ENCODE data around the gene HUS1B.

HUS1B gene

GRCh38 chr6:626236-626635, 30.7 kb downstream of the HUS1B start:
- no peak overlapping the region for H3K4me3 ChIP-seq (replicated peaks; ENCODE audit: low read depth, low read length)
- DNase-seq (ENCODE audit: low read depth), result no peak

GRCh38 chr6:624979-625378, 31.9 kb downstream of the HUS1B start:
- peak; percentile 11 for TF ChIP-seq CTCF (IDR thresholded peaks at IDR 0.05; ENCODE audit: low read length, missing control alignments)
- H3K4me3 ChIP-seq (replicated peaks; ENCODE audit: low read depth, low read length), result no peak overlapping the region
- DNase-seq (ENCODE audit: low read depth), result peak; percentile 44

More at GRCh38 chr6:626236-626635, 30.7 kb downstream of the HUS1B start:
- TF ChIP-seq CTCF (IDR thresholded peaks at IDR 0.05; ENCODE audit: low read length, missing control alignments), result no peak

- no peak for TF ChIP-seq CTCF (IDR thresholded peaks at IDR 0.05; ENCODE audit: low read length, missing control alignments)
- DNase-seq (ENCODE audit: low read depth), result no peak
- no peak overlapping the region for H3K4me3 ChIP-seq (replicated peaks; ENCODE audit: low read depth, low read length)
Observed at GRCh38 chr6:622462-622861, 34.4 kb downstream of the HUS1B start.

GRCh38 chr6:621931-622330, 35.0 kb downstream of the HUS1B start:
- no peak overlapping the region for H3K4me3 ChIP-seq (replicated peaks; ENCODE audit: low read depth, low read length)
- DNase-seq (ENCODE audit: low read depth), result no peak
- TF ChIP-seq CTCF (IDR thresholded peaks at IDR 0.05; ENCODE audit: low read length, missing control alignments), result no peak

GRCh38 chr6:620950-621349, 36.0 kb downstream of the HUS1B start:
- no peak overlapping the region for H3K4me3 ChIP-seq (replicated peaks; ENCODE audit: low read depth, low read length)
- DNase-seq (ENCODE audit: low read depth), result no peak
- no peak for TF ChIP-seq CTCF (IDR thresholded peaks at IDR 0.05; ENCODE audit: low read length, missing control alignments)

GRCh38 chr6:620166-620565, 36.7 kb downstream of the HUS1B start:
- H3K4me3 ChIP-seq (replicated peaks; ENCODE audit: low read depth, low read length), result no peak overlapping the region
- no peak for DNase-seq (ENCODE audit: low read depth)
- no peak for TF ChIP-seq CTCF (IDR thresholded peaks at IDR 0.05; ENCODE audit: low read length, missing control alignments)

- H3K4me3 ChIP-seq (replicated peaks; ENCODE audit: low read depth, low read length), result no peak overlapping the region
- DNase-seq (ENCODE audit: low read depth), result no peak
- no peak for TF ChIP-seq CTCF (IDR thresholded peaks at IDR 0.05; ENCODE audit: low read length, missing control alignments)
Observed at GRCh38 chr6:617456-618100, 39.3 kb downstream of the HUS1B start.

Data from fibroblast of pulmonary artery (primary cell).